Measurements from ENCODE around the gene PPP2R5A.
"Not testable (repeated sequence)": the region's sequence is repeated elsewhere in the genome, so short reads cannot be mapped to it uniquely, and the experiment has no call there.

DNA sequence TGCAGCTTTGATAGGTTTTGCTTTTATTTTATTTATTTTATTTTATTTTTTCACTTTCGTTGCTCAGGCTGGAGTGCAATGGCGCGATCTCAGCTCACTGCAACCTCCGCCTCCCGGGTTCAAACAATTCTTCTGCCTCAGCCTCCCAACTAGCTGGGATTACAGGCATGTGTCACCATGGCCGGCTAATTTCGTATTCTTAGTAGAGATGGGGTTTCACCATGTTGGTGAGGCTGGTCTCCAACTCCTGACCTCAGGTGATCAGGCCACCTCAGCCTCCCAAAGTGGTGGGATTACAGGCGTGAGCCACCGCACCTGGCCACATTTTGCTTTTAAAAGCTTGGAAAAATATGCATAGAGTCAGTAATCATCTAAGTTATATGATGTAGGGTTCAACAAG lies 2.8 kb downstream of the PPP2R5A start:
- TF ChIP-seq, protein P1, sequence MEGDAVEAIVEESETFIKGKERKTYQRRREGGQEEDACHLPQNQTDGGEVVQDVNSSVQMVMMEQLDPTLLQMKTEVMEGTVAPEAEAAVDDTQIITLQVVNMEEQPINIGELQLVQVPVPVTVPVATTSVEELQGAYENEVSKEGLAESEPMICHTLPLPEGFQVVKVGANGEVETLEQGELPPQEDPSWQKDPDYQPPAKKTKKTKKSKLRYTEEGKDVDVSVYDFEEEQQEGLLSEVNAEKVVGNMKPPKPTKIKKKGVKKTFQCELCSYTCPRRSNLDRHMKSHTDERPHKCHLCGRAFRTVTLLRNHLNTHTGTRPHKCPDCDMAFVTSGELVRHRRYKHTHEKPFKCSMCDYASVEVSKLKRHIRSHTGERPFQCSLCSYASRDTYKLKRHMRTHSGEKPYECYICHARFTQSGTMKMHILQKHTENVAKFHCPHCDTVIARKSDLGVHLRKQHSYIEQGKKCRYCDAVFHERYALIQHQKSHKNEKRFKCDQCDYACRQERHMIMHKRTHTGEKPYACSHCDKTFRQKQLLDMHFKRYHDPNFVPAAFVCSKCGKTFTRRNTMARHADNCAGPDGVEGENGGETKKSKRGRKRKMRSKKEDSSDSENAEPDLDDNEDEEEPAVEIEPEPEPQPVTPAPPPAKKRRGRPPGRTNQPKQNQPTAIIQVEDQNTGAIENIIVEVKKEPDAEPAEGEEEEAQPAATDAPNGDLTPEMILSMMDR (IDR thresholded peaks at IDR 0.05), result not testable (repeated sequence)
- TF ChIP-seq POLR2A (IDR thresholded peaks at IDR 0.05), result not testable (repeated sequence)
